Adrenal gland (tissue), 5 donors: ENCODE measurements around the gene STX16.

ENCODE experiments used
- POLR2A ChIP-seq, 2 donors: fragments of 450-650 bp; IDR thresholded peaks; one replicate each; pipeline ENCODE4 v1.6.1; 2017; ENCODE audit warnings: antibody characterized with exemption in 2 of 2, mild to moderate bottlenecking in 2 of 2, moderate library complexity in 1 of 2
- TF ChIP-seq, protein P1 (sequence below), 6 experiments: fragments of 450-650 bp in 4 of 6; fragments of 200-600 bp in 2 of 6; sonication (generic) in 1 of 6; IDR thresholded peaks; 1 replicate in 5 of 6; 2 replicates in 1 of 6; pipeline versions ENCODE4 v1.5.1 to v1.8.0; 2016 to 2021; ENCODE audit warnings: antibody characterized with exemption in 6 of 6, mild to moderate bottlenecking in 2 of 6, moderate library complexity in 1 of 6
- donor health status: DM: no; HTN: no; CAD: no.

DNA sequence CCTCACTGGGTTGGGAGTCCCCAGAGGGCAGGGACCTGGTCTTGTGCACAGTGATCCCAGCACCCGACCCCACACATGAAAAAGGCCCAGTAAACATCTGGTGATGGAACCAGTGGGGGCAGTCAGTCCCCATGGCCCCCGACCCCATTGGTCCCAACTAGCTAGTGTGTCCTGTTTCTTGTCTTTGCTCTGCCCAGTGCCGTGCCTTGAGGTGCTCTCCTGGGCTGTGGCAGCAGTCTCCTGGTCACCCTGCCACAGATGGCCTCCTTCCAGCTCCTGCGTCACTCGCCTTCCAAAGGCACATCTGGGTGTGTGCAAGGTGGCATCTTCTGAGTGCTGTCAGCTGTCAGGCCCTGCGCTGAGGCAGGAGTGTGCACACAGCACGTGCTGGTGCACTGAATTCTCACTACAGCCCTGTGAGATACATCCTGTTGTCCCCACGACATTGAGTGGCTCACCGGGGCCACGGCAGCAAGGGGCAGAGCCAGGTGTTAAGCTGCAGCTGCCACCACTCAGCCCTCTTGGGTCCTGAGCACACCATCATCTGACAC lies 45.4 kb downstream of the STX16 start:
- TF ChIP-seq, protein P1, sequence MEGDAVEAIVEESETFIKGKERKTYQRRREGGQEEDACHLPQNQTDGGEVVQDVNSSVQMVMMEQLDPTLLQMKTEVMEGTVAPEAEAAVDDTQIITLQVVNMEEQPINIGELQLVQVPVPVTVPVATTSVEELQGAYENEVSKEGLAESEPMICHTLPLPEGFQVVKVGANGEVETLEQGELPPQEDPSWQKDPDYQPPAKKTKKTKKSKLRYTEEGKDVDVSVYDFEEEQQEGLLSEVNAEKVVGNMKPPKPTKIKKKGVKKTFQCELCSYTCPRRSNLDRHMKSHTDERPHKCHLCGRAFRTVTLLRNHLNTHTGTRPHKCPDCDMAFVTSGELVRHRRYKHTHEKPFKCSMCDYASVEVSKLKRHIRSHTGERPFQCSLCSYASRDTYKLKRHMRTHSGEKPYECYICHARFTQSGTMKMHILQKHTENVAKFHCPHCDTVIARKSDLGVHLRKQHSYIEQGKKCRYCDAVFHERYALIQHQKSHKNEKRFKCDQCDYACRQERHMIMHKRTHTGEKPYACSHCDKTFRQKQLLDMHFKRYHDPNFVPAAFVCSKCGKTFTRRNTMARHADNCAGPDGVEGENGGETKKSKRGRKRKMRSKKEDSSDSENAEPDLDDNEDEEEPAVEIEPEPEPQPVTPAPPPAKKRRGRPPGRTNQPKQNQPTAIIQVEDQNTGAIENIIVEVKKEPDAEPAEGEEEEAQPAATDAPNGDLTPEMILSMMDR (IDR thresholded peaks at IDR 0.05), result no peak
- no peak for TF ChIP-seq POLR2A (IDR thresholded peaks at IDR 0.05)
